ENCODE data around the gene LMAN2.

LMAN2 gene

GRCh38 chr5:177303925-177304391 is 47.5 kb downstream of the LMAN2 start:
- DNase-seq = no peak

GRCh38 chr5:177303121-177303924 is 48.1 kb downstream of the LMAN2 start, which contains the start of the genes PRELID1 and RAB24:
Gene PRELID1 (plus strand): TSS chr5:177303799. CDS start chr5:177303986, 187 bp downstream.
Gene RAB24 (minus strand): TSS chr5:177303719. CDS start chr5:177303288, 431 bp downstream.
- DNase-seq = peak; percentile 89

- no peak for DNase-seq
Observed at GRCh38 chr5:177302354-177303110, 48.9 kb downstream of the LMAN2 start.

GRCh38 chr5:177301503-177302165 is 49.8 kb downstream of the LMAN2 start:
- DNase-seq = no peak

- DNase-seq = no peak
Observed at GRCh38 chr5:177300951-177301350, 50.5 kb downstream of the LMAN2 start.

GRCh38 chr5:177300236-177300880 is 51.1 kb downstream of the LMAN2 start:
- DNase-seq = peak; percentile 76

- no peak for DNase-seq
Observed at GRCh38 chr5:177299697-177300096, 51.8 kb downstream of the LMAN2 start.

- no peak for DNase-seq
Observed at GRCh38 chr5:177297922-177298321, 53.5 kb downstream of the LMAN2 start.

- no peak for DNase-seq
Observed at GRCh38 chr5:177296581-177296980, 54.9 kb downstream of the LMAN2 start.

- no peak for DNase-seq
Observed at GRCh38 chr5:177295924-177296323, 55.5 kb downstream of the LMAN2 start.

- no peak for DNase-seq
Observed at GRCh38 chr5:177294632-177295031, 56.8 kb downstream of the LMAN2 start.

GRCh38 chr5:177293819-177294581 is 57.5 kb downstream of the LMAN2 start:
- DNase-seq = no peak

GRCh38 chr5:177291735-177292134 is 59.7 kb downstream of the LMAN2 start:
- DNase-seq = no peak

GRCh38 chr5:177290816-177291596 is 60.5 kb downstream of the LMAN2 start:
- DNase-seq = no peak

- DNase-seq = no peak
Observed at GRCh38 chr5:177288191-177288590, 63.3 kb downstream of the LMAN2 start.
